ENCODE measurements around the gene L3MBTL4.
"Not testable (repeated sequence)": the region's sequence is repeated elsewhere in the genome, so short reads cannot be mapped to it uniquely, and the experiment has no call there.

L3MBTL4 gene

DNA sequence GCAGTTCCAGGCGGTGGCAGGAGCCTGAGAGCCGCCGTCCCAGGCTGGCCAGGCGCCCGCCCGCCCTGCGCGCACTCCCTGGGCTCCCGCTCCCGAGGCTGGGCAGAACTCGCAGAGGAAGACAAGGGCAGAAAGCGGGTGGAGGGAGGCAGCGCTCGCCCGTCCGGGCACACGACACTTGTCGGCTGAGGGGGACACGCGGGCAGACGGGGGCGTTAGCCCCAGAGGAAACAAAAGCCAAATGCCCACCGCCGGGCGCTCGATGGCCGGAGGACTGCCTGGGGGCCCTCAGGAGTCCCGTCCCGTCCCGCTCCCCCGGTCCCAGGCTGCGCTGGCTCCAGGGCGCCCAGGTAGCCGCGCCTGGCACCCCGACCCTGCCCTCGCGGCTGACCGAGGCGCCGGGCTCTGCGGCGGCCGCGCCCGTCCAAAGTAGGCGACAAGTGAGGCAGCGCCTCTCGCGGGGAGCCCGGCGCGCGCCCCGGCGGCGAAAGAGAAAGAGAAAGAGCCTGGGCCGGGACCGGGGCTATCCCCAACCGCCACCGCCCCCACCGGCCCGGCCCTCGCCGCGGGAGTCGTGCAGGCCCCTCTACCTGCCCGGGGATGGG lies 491 bp downstream of the L3MBTL4 start:
- FAIRE-seq (no peak), DNase-seq (ENCODE audit: insufficient read length, low spot score) (no peak)
- no peak for TF ChIP-seq CTCF (IDR thresholded peaks at IDR 0.05; ENCODE audit: insufficient read depth, missing control alignments)

DNA sequence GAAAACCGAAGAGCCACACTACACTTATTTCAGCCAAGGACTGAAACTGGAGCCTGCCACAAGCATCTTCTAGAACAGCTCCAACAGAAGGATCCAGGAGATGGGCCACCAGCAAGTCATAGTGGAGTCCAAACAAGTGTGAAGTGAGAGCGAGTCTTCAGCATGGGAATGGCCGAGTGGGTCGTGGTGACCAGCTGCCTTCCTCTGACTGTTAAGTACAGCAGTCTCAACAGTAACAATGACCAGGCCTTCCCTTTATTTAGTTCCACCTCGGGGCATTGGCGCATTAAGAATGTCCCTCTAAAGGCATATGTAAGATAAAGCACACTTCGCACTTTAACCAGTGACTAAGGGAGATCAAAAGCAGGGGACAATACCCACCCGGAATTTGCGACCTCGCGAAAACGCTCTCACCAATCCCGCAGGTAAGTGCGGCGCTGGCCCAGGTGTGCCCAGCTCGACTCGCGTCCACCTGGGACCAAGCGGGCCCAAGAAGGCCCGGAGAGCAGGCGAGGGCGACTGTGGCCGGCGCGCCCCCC lies 1.1 kb downstream of the L3MBTL4 start:
- no peak for TF ChIP-seq CTCF (IDR thresholded peaks at IDR 0.05; ENCODE audit: insufficient read depth, missing control alignments)
- no peak for FAIRE-seq
- no peak for DNase-seq (ENCODE audit: insufficient read length, low spot score)

- DNase-seq (ENCODE audit: insufficient read length, low spot score), result no peak
- no peak for FAIRE-seq
- TF ChIP-seq CTCF (IDR thresholded peaks at IDR 0.05; ENCODE audit: insufficient read depth, missing control alignments), result no peak
Observed at GRCh38 chr18:6412933-6413472, 1.7 kb downstream of the L3MBTL4 start.

DNA sequence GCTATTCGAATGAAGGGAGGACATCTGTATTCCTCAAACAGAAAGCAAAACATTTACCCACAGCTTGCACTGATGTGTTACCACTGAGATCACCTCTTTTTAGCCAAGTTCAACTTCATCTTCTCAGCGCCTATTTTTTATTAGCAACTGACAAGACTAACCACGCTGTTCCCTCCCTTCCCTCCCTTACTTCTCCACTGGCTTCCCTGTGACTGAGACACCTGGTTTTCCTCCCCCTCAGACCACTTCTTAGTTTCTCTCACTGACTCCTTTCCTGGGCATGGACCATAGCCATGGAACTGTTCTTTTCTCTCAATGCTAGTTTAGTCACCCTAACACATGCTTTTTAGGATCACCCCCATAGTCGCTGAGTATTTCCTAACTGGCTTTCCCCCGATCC lies 3.3 kb downstream of the L3MBTL4 start:
- DNase-seq (ENCODE audit: insufficient read length, low spot score) (no peak), FAIRE-seq (no peak)
- no peak for TF ChIP-seq CTCF (IDR thresholded peaks at IDR 0.05; ENCODE audit: insufficient read depth, missing control alignments)

- no peak for TF ChIP-seq CTCF (IDR thresholded peaks at IDR 0.05; ENCODE audit: insufficient read depth, missing control alignments)
- FAIRE-seq (no peak), DNase-seq (ENCODE audit: insufficient read length, low spot score) (no peak)
Observed at GRCh38 chr18:6409933-6410332, 4.8 kb downstream of the L3MBTL4 start.

- not testable (repeated sequence) for DNase-seq (ENCODE audit: insufficient read length, low spot score); FAIRE-seq
Observed at GRCh38 chr18:6408543-6408942, 6.2 kb downstream of the L3MBTL4 start.

- no peak for TF ChIP-seq CTCF (IDR thresholded peaks at IDR 0.05; ENCODE audit: insufficient read depth, missing control alignments)
Observed at GRCh38 chr18:6406910-6407470, 7.7 kb downstream of the L3MBTL4 start.

More at GRCh38 chr18:6406910-6407470, 7.7 kb downstream of the L3MBTL4 start:
- no peak for FAIRE-seq
- DNase-seq (ENCODE audit: insufficient read length, low spot score), result no peak
